Activated CD4-positive, CD25-positive, alpha-beta regulatory T cell treated with anti-CD3 and anti-CD28 coated beads, Interleukin-2, amount 50 U/mL, for 16 hours (primary cell): ENCODE measurements around the gene EGFL7.

Experiments
- DNase-seq: peaks from one replicate; pipeline ENCODE4 v3.0.0-alpha.2; 2020; ENCODE audit warnings: low read depth, low spot score

Gene EGFL7

GRCh38 chr9:136714893-136715274, 52.2 kb downstream of the EGFL7 start:
- no peak for DNase-seq

GRCh38 chr9:136717399-136717798, 54.7 kb downstream of the EGFL7 start:
- DNase-seq, result no peak

- no peak for DNase-seq
These were observed 55.9 kb downstream of the EGFL7 start for GRCh38 chr9:136718345-136719194.

GRCh38 chr9:136719195-136719880, 56.6 kb downstream of the EGFL7 start:
- no peak for DNase-seq

- DNase-seq, result no peak
These were observed 57.7 kb downstream of the EGFL7 start for GRCh38 chr9:136720251-136720897.

GRCh38 chr9:136720898-136721338, 58.2 kb downstream of the EGFL7 start:
- DNase-seq, result no peak

- DNase-seq, result no peak
These were observed 58.8 kb downstream of the EGFL7 start for GRCh38 chr9:136721339-136722092.
